ENCODE measurements around the gene MAP2K5. TPM values are rescaled to one million over a fixed set of nuclear protein-coding genes. Genes with fewer than 3 reads are reported as not detected.

Gene MAP2K5
- total RNA-seq, 1 donor from 2014 or later, result 25.5 TPM

DNA sequence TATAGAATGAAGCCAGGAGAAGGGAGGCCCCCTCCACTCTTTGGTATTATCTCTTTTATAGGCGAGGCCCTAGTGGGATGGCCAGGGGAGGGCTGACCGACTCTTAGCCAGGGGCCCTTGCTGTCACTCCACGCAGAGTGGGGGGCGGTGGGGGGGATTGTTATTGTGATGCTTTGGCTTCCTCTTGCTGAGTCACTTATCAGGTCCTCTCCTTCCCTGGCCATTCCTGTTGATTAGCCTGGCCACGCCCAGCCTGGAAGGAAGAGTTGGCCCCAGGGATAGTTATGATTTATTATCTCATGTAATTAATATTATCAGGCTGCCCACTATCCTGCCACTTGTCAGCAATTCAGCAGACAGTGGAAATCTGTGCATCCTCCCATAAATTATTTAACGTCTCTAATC is 257.3 kb downstream of the MAP2K5 start:
- peaks cover 9% of the 10 kb centered on the region for H3K9me3 ChIP-seq
- H3K36me3 ChIP-seq, result no peaks in the 10 kb centered on the region
- intact Hi-C loops (cut with DNase I), result no loop called here
- H3K4me3 ChIP-seq, result no peak overlapping the region
- H3K4me1 ChIP-seq, result no peaks in the 10 kb centered on the region
- H3K27ac ChIP-seq, result no peak overlapping the region
- H3K27me3 ChIP-seq (ENCODE audit: low read depth), result no peaks in the 10 kb centered on the region
- no peak for ATAC-seq
- DNase-seq, result no peak
- TF ChIP-seq CTCF (IDR thresholded peaks at IDR 0.05), result no peak

- intact Hi-C loops (cut with DNase I), result no loop called here
These were observed 258.6 kb downstream of the MAP2K5 start for GRCh38 chr15:67801142-67801541.

DNA sequence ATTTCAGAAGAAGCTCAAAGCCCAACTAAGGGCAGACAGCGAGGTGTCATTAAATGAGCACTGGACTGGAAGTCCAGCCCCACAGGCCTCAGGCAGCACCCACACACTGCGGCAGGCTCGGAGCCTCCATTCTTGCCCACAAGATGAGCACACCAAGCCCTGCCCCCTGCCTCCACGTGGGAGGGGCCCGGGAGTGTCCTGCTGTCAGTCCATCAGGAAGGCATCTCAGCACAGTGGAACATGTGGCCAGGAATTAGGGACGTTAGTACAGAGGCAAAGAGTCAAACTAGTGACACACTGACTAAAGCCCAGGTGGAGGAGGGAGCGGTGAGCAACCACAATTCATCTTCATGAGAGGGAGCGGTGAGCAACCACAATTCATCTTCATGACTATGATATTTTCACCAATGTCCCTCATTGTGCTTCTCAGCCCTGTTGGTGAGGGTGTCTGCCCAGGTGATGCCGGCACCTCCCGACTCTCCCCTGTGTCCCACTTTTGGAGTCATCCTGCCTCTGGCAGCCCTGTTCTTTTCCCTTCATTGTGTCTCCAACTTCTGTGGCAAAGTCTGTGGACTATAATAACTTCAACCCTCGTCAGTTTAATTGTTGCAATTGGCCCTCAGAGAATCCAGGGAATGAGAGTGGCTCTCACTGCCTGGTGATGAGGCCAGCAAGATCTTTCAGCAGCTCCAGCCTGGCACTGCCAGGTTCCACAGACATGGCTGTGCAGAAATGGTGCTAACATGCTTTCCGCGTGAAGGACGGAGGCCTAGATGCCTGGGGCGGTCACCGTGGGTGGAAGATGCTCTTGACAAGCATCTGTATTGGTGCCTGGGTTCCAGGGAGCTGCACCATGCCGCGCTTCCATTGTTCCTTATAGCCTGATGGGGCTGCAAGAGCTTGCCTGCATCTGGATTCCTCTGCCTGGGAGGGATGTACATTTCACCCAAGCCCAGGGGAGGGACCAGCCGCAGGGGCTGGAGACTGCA is 259.7 kb downstream of the MAP2K5 start:
- TF ChIP-seq CTCF (IDR thresholded peaks at IDR 0.05), result no peak
- intact Hi-C loops (cut with DNase I), result no loop called here

More at GRCh38 chr15:67801142-67801541, 258.6 kb downstream of the MAP2K5 start:
- Histone ChIP-seq H3K9me3 (no peaks in the 10 kb centered on the region), H3K27ac (no peak overlapping the region), H3K36me3 (peaks cover 1% of the 10 kb centered on the region), H3K27me3 (ENCODE audit: low read depth) (no peaks in the 10 kb centered on the region), H3K4me1 (no peaks in the 10 kb centered on the region), H3K4me3 (no peak overlapping the region)
- DNase-seq (no peak), ATAC-seq (no peak)
- no peak for TF ChIP-seq CTCF (IDR thresholded peaks at IDR 0.05)

GRCh38 chr15:67803299-67803698 is 260.8 kb downstream of the MAP2K5 start:
- ATAC-seq, result no peak
- H3K4me1 ChIP-seq, result no peaks in the 10 kb centered on the region
- no peak for DNase-seq
- intact Hi-C loops (cut with DNase I), result no loop called here
- TF ChIP-seq CTCF (IDR thresholded peaks at IDR 0.05), result no peak
- H3K27me3 ChIP-seq (ENCODE audit: low read depth), result no peaks in the 10 kb centered on the region
- no peaks in the 10 kb centered on the region for H3K9me3 ChIP-seq
- no peak overlapping the region for H3K4me3 ChIP-seq
- H3K27ac ChIP-seq, result no peak overlapping the region
- H3K36me3 ChIP-seq, result peaks cover 5% of the 10 kb centered on the region

More for the DNA sequence above, 259.7 kb downstream of the MAP2K5 start:
- Histone ChIP-seq H3K9me3 (no peaks in the 10 kb centered on the region), H3K4me1 (no peaks in the 10 kb centered on the region), H3K27me3 (ENCODE audit: low read depth) (no peaks in the 10 kb centered on the region), H3K36me3 (peaks cover 5% of the 10 kb centered on the region), H3K4me3 (no peak overlapping the region), H3K27ac (no peak overlapping the region)
- ATAC-seq, result no peak
- DNase-seq, result no peak

DNA sequence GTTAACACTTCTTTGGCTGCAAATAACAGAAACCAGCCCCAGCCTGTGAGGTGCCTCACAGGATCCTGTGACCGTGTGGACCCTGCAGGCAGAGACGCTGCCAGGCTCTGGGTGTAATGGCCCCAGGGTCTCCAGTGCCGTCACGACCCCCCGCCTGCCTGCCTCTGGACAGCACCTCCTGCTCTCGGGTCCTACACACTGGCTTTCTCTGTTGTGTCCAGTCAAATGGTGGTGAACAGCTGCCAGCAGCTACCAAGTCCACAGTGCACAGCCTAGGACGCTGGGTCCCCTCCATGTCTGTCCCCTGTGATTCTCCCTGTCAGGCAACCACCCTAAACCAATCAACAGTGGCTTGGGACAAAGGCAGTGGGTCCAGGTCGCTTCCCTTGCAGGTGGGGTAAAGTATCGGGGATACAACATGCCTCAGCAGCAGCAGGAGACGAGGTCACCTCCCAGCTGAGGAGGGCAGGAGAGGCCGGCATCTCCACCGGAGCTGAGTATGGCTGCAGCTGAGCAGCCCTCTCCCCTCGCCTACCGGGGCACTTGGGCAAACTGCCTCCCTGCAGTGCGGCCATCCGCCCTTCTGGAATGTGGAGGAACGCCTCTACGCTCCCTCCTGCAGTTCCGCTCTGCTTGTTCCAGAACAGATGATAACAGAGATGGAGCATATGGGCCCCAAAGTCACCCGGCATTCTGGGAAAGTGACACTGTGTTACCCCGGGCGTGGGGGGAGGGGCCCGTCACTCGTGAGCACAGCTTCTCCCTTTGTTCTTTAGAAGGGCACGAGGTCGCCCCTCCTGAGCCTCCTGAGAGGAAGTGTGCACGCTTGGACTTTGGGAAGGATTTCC is 261.7 kb downstream of the MAP2K5 start:
- no peaks in the 10 kb centered on the region for H3K9me3 ChIP-seq
- H3K36me3 ChIP-seq, result peaks cover 7% of the 10 kb centered on the region
- no peak overlapping the region for H3K27ac ChIP-seq
- ATAC-seq (no peak), DNase-seq (no peak)
- intact Hi-C loops (cut with DNase I), result no loop called here
- TF ChIP-seq CTCF (IDR thresholded peaks at IDR 0.05), result no peak
- H3K4me3 ChIP-seq, result no peak overlapping the region
- no peaks in the 10 kb centered on the region for H3K4me1 ChIP-seq
- no peaks in the 10 kb centered on the region for H3K27me3 ChIP-seq (ENCODE audit: low read depth)
